ENCODE data around the gene ZCCHC8.

DNA sequence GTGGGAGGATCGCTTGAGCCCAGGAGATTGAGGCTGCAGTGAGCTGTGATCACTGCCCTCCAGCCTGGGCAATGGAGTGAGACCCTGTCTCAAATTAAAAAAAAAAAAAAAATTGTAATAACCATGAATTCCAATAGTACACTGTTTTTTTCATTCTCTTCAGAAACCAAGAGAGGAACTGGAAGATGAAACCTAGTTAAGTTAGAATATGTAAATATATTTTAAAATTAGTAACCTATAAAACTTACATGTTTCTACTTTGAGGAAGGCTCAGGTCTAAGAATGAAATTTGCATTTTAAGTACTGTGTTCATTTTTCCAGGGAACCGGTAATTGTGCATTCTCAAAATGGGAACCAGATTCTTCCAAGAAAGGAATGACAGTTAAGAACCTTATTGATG is 45.1 kb upstream of the ZCCHC8 start:
- TF ChIP-seq, protein P1, sequence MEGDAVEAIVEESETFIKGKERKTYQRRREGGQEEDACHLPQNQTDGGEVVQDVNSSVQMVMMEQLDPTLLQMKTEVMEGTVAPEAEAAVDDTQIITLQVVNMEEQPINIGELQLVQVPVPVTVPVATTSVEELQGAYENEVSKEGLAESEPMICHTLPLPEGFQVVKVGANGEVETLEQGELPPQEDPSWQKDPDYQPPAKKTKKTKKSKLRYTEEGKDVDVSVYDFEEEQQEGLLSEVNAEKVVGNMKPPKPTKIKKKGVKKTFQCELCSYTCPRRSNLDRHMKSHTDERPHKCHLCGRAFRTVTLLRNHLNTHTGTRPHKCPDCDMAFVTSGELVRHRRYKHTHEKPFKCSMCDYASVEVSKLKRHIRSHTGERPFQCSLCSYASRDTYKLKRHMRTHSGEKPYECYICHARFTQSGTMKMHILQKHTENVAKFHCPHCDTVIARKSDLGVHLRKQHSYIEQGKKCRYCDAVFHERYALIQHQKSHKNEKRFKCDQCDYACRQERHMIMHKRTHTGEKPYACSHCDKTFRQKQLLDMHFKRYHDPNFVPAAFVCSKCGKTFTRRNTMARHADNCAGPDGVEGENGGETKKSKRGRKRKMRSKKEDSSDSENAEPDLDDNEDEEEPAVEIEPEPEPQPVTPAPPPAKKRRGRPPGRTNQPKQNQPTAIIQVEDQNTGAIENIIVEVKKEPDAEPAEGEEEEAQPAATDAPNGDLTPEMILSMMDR (IDR thresholded peaks at IDR 0.05) = no peak
- no peak for TF ChIP-seq POLR2A (IDR thresholded peaks at IDR 0.05)
- TF ChIP-seq POLR2AphosphoS5 (IDR thresholded peaks at IDR 0.05) = no peak
- TF ChIP-seq EP300 (IDR thresholded peaks at IDR 0.05) = no peak

Measured in sigmoid colon (tissue), 4 donors.